HepG2 (cell line): ENCODE measurements around the gene APOA1. TPM values are rescaled to one million over a fixed set of nuclear protein-coding genes. Genes with fewer than 3 reads are reported as not detected.

Experiments
- CBFB ChIP-seq: sonication (generic); formaldehyde crosslinking; IDR thresholded peaks from 2 replicates; pipeline ENCODE4 v1.4.0; 2020; ENCODE audit warnings: missing genetic modification reagents
- HNF4G ChIP-seq, 2 experiments: sonication (generic) in 1 of 2; formaldehyde crosslinking in 1 of 2; IDR thresholded peaks; 2 replicates each; pipeline versions ENCODE4 v1.4.0 to v1.6.1; 2011 to 2020; ENCODE audit warnings: borderline replicate concordance in 2 of 2, low read depth in 2 of 2, mild to moderate bottlenecking in 2 of 2, low read length in 1 of 2, missing genetic modification reagents in 1 of 2, moderate library complexity in 1 of 2
- KDM2A ChIP-seq: sonication (generic); formaldehyde crosslinking; IDR thresholded peaks from 2 replicates; pipeline ENCODE4 v1.4.0; 2020; ENCODE audit warnings: low read depth, missing genetic modification reagents, borderline replicate concordance
- NFIC ChIP-seq: IDR thresholded peaks from 2 replicates; pipeline ENCODE4 v1.6.1; 2012; ENCODE audit warnings: mild to moderate bottlenecking, low read length, inconsistent platforms
- NR2C2 ChIP-seq: sonication (generic); formaldehyde crosslinking; IDR thresholded peaks from 2 replicates; pipeline ENCODE4 v1.4.0; 2020; ENCODE audit warnings: missing genetic modification reagents, mild to moderate bottlenecking, moderate library complexity, borderline replicate concordance
- SRSF4 ChIP-seq: fragments of 200-400 bp; formaldehyde crosslinking; IDR thresholded peaks from one replicate; pipeline ENCODE4 v1.6.1; 2018; ENCODE audit warnings: mild to moderate bottlenecking, low read depth, low read length, moderate library complexity; ENCODE audit not compliant: poor library complexity, severe bottlenecking
- TEAD2 ChIP-seq: sonication (generic); formaldehyde crosslinking; IDR thresholded peaks from 2 replicates; pipeline ENCODE4 v1.9.0; 2021; ENCODE audit warnings: missing genetic modification reagents
- ZBTB7B ChIP-seq: sonication (generic); formaldehyde crosslinking; IDR thresholded peaks from 2 replicates; pipeline ENCODE4 v1.4.0; 2020; ENCODE audit warnings: missing genetic modification reagents
- ZFP36 ChIP-seq: fragments of 150-350 bp; IDR thresholded peaks from 2 replicates; pipeline ENCODE4 v1.6.1; 2018; ENCODE audit warnings: borderline replicate concordance, low read length, low read depth; ENCODE audit not compliant: partially characterized antibody
- ZIK1 ChIP-seq: sonication (generic); formaldehyde crosslinking; IDR thresholded peaks from 2 replicates; pipeline ENCODE4 v1.5.0; 2020; ENCODE audit warnings: mild to moderate bottlenecking, low read depth, missing genetic modification reagents, borderline replicate concordance
- ZNF24 ChIP-seq: fragments of 450-650 bp; IDR thresholded peaks from 2 replicates; pipeline ENCODE4 v1.6.1; 2017; ENCODE audit warnings: antibody characterized with exemption, mild to moderate bottlenecking
- ZNF326 ChIP-seq: sonication (generic); formaldehyde crosslinking; IDR thresholded peaks from 2 replicates; pipeline ENCODE4 v1.4.0; 2020; ENCODE audit warnings: missing genetic modification reagents, borderline replicate concordance
- ZNF782 ChIP-seq: sonication (generic); formaldehyde crosslinking; IDR thresholded peaks from 2 replicates; pipeline ENCODE4 v1.4.0; 2020; ENCODE audit warnings: missing genetic modification reagents, mild to moderate bottlenecking, borderline replicate concordance
- polyA plus RNA-seq, 8 experiments: library from polyadenylated mRNA; depleted of rRNA in 3 of 8; stranded (reverse) in 7 of 8; unstranded in 1 of 8; fragments of >200 nt; fragmentation: Illumina TruSeq in 4 of 8; extraction: Trizol in 4 of 8; gene quantifications; 2 replicates each; pipeline versions ENCODE4 v1.2.1 to v1.2.3, GENCODE V29; 2011 to 2016; ENCODE audit warnings: low read depth in 4 of 8, missing spikeins in 1 of 8, mixed read lengths in 1 of 8; ENCODE audit not compliant: insufficient read depth in 1 of 8
- total RNA-seq, 5 experiments: library from RNA; depleted of rRNA; stranded (reverse); fragments of >200 nt; fragmentation: Illumina TruSeq; extraction: Trizol; gene quantifications; 2 replicates each; pipeline ENCODE4 v1.2.3, GENCODE V29; 2016; ENCODE audit warnings: low read depth in 1 of 5
- TF ChIP-seq, protein P1 (sequence below): sonication (generic); formaldehyde crosslinking; IDR thresholded peaks from 2 replicates; pipeline ENCODE4 v1.4.0; 2020; ENCODE audit warnings: missing genetic modification reagents
- TF ChIP-seq, protein P2 (sequence below): sonication (generic); formaldehyde crosslinking; IDR thresholded peaks from 2 replicates; pipeline ENCODE4 v1.5.1; 2020; ENCODE audit warnings: mild to moderate bottlenecking, moderate library complexity, missing genetic modification reagents
- TF ChIP-seq, protein P3 (sequence below): sonication (generic); formaldehyde crosslinking; IDR thresholded peaks from 2 replicates; pipeline ENCODE4 v1.4.0; 2020; ENCODE audit warnings: missing genetic modification reagents
- TF ChIP-seq, protein P4 (sequence below): sonication (generic); formaldehyde crosslinking; IDR thresholded peaks from 2 replicates; pipeline ENCODE4 v1.5.0; 2020; ENCODE audit warnings: mild to moderate bottlenecking, missing genetic modification reagents
- TF ChIP-seq, protein P5 (sequence below): sonication (generic); formaldehyde crosslinking; IDR thresholded peaks from 2 replicates; pipeline ENCODE4 v1.4.0; 2020; ENCODE audit warnings: missing genetic modification reagents

Gene APOA1
- total and polyA plus RNA-seq, 2 of the 13 experiments (the other 11 are each of a cell fraction or from before 2014, with no cell fraction given) = 1,973 to 5,485 TPM

DNA sequence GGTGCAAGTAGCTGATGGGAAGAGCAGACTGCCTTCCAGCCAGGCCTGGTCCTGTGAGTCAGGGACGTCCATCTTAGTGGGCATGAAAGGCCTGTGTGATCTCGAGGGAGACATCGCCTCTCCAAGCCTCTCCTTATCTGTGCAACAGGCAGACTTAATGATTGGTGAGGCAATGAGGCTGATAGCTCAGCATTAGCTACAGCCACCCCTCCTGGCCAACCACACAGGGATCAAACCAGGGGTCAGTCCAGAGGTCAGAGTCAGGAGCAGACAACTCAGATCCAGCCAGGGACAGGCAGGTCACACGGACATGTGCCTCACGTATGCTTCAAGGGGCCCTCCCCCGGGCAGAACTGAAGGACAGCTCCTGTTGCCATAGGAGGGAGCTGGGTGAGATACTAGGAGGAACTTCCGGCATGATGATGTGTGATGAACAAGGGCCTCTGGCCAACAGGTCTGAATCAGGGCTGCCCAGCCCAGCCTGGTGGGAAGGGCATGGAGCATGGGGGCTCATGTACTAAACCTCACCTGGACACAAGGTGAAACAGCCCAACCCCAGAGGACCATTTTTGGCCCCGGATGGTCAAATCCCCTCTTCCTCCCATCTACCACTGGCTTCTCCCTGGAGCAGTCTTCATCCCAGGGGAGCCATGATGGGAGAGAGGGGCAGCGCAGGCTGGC, 10.5 kb downstream of the APOA1 start (continued):
- TF ChIP-seq, protein P1, sequence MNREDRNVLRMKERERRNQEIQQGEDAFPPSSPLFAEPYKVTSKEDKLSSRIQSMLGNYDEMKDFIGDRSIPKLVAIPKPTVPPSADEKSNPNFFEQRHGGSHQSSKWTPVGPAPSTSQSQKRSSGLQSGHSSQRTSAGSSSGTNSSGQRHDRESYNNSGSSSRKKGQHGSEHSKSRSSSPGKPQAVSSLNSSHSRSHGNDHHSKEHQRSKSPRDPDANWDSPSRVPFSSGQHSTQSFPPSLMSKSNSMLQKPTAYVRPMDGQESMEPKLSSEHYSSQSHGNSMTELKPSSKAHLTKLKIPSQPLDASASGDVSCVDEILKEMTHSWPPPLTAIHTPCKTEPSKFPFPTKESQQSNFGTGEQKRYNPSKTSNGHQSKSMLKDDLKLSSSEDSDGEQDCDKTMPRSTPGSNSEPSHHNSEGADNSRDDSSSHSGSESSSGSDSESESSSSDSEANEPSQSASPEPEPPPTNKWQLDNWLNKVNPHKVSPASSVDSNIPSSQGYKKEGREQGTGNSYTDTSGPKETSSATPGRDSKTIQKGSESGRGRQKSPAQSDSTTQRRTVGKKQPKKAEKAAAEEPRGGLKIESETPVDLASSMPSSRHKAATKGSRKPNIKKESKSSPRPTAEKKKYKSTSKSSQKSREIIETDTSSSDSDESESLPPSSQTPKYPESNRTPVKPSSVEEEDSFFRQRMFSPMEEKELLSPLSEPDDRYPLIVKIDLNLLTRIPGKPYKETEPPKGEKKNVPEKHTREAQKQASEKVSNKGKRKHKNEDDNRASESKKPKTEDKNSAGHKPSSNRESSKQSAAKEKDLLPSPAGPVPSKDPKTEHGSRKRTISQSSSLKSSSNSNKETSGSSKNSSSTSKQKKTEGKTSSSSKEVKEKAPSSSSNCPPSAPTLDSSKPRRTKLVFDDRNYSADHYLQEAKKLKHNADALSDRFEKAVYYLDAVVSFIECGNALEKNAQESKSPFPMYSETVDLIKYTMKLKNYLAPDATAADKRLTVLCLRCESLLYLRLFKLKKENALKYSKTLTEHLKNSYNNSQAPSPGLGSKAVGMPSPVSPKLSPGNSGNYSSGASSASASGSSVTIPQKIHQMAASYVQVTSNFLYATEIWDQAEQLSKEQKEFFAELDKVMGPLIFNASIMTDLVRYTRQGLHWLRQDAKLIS (CRISPR knock-in tag) = no peak
- TF ChIP-seq TEAD2 (CRISPR knock-in tag) (no peak), CBFB (CRISPR knock-in tag) (no peak; the same call in 1 of the 2 replicates), HNF4G (IDR thresholded peaks at IDR 0.05; ENCODE audit: borderline replicate concordance, low read depth, low read length) (peak; percentile 91), HNF4G (CRISPR knock-in tag; IDR thresholded peaks at IDR 0.05; ENCODE audit: borderline replicate concordance, low read depth) (peak; percentile 98), KDM2A (CRISPR knock-in tag) (peak; percentile 31; the same call in 1 of the 2 replicates), NR2C2 (peak; percentile 89), ZIK1 (no peak), ZNF24 (0 out of 2 replicates have a peak, but pooled peaks have one; percentile 32), ZBTB7B (peak; percentile 86), SRSF4 (no peak), ZNF782 (CRISPR knock-in tag) (no peak), ZFP36 (no peak), NFIC (no peak), ZNF326 (CRISPR knock-in tag) (no peak)
- TF ChIP-seq, protein P2, sequence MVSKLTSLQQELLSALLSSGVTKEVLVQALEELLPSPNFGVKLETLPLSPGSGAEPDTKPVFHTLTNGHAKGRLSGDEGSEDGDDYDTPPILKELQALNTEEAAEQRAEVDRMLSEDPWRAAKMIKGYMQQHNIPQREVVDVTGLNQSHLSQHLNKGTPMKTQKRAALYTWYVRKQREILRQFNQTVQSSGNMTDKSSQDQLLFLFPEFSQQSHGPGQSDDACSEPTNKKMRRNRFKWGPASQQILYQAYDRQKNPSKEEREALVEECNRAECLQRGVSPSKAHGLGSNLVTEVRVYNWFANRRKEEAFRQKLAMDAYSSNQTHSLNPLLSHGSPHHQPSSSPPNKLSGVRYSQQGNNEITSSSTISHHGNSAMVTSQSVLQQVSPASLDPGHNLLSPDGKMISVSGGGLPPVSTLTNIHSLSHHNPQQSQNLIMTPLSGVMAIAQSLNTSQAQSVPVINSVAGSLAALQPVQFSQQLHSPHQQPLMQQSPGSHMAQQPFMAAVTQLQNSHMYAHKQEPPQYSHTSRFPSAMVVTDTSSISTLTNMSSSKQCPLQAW = peak; percentile 88
- TF ChIP-seq, protein P3, sequence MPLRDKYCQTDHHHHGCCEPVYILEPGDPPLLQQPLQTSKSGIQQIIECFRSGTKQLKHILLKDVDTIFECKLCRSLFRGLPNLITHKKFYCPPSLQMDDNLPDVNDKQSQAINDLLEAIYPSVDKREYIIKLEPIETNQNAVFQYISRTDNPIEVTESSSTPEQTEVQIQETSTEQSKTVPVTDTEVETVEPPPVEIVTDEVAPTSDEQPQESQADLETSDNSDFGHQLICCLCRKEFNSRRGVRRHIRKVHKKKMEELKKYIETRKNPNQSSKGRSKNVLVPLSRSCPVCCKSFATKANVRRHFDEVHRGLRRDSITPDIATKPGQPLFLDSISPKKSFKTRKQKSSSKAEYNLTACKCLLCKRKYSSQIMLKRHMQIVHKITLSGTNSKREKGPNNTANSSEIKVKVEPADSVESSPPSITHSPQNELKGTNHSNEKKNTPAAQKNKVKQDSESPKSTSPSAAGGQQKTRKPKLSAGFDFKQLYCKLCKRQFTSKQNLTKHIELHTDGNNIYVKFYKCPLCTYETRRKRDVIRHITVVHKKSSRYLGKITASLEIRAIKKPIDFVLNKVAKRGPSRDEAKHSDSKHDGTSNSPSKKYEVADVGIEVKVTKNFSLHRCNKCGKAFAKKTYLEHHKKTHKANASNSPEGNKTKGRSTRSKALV (CRISPR knock-in tag) = peak; percentile 58; the same call in 1 of the 2 replicates
- TF ChIP-seq, protein P4, sequence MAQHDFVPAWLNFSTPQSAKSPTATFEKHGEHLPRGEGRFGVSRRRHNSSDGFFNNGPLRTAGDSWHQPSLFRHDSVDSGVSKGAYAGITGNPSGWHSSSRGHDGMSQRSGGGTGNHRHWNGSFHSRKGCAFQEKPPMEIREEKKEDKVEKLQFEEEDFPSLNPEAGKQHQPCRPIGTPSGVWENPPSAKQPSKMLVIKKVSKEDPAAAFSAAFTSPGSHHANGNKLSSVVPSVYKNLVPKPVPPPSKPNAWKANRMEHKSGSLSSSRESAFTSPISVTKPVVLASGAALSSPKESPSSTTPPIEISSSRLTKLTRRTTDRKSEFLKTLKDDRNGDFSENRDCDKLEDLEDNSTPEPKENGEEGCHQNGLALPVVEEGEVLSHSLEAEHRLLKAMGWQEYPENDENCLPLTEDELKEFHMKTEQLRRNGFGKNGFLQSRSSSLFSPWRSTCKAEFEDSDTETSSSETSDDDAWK (CRISPR knock-in tag) = no peak
- TF ChIP-seq, protein P5, sequence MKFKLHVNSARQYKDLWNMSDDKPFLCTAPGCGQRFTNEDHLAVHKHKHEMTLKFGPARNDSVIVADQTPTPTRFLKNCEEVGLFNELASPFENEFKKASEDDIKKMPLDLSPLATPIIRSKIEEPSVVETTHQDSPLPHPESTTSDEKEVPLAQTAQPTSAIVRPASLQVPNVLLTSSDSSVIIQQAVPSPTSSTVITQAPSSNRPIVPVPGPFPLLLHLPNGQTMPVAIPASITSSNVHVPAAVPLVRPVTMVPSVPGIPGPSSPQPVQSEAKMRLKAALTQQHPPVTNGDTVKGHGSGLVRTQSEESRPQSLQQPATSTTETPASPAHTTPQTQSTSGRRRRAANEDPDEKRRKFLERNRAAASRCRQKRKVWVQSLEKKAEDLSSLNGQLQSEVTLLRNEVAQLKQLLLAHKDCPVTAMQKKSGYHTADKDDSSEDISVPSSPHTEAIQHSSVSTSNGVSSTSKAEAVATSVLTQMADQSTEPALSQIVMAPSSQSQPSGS = peak; percentile 72; the same call in 1 of the 2 replicates
